ENCODE data around the gene UBE2F. TPM values are rescaled to one million over a fixed set of nuclear protein-coding genes. Genes with fewer than 3 reads are reported as not detected.

The UBE2F gene
- total and polyA plus RNA-seq, 2 of the 4 experiments (the other 2 are of a cell fraction), result 44.6 to 59.8 TPM

GRCh38 chr2:237946423-237946822 lies 20.4 kb upstream of the UBE2F start:
- DNase-seq (no peak), ATAC-seq (ENCODE audit: low read depth) (no peak)
- H3K27me3 ChIP-seq (ENCODE audit: control insufficient read depth, insufficient read depth, low read length), result no peaks in the 10 kb centered on the region
- H4K91ac ChIP-seq (ENCODE audit: insufficient read depth, low read depth, low read length), result no peak overlapping the region
- H3K4me3 ChIP-seq (ENCODE audit: insufficient read depth, low read depth, low read length), result no peak overlapping the region
- H2AK9ac ChIP-seq (replicated peaks; ENCODE audit: low read depth, low read length, poor library complexity), result no peak overlapping the region
- in situ Hi-C loops (cut with MboI; ENCODE audit: low sequenced_read_pairs) (no loop called here), intact Hi-C loops (cut with micrococcal nuclease) (no loop called here), dilution Hi-C loops (cut with HindIII; ENCODE audit: low sequenced_read_pairs, unreplicated experiment) (no loop called here)
- H2BK5ac ChIP-seq (ENCODE audit: low read depth, low read length, poor library complexity, severe bottlenecking), result no peak overlapping the region
- H3K79me1 ChIP-seq (ENCODE audit: low read depth in 1 of 2, low read length in 2 of 2), result no peaks in the 10 kb centered on the region
- H2AK5ac ChIP-seq (ENCODE audit: low read depth, low read length), result no peak overlapping the region
- no peak overlapping the region for H3K14ac ChIP-seq (replicated peaks; ENCODE audit: low read depth, low read length)
- H3K9me3 ChIP-seq (ENCODE audit: control insufficient read depth, insufficient read depth, low read length), result peaks cover 13% of the 10 kb centered on the region
- no TSS peak for BruUV-seq (replicated peaks)
- H3K23ac ChIP-seq (ENCODE audit: low read depth, low read length), result no peak overlapping the region
- peaks cover 7% of the 10 kb centered on the region; the same call in 1 of the 2 replicates for H3K9me1 ChIP-seq (ENCODE audit: insufficient read depth, low read length)
- H3K27ac ChIP-seq (ENCODE audit: insufficient read depth, low read length), result no peak overlapping the region
- no peak overlapping the region for H3K4me2 ChIP-seq (ENCODE audit: low read depth, low read length)
- H3K18ac ChIP-seq (ENCODE audit: low read depth, low read length), result no peak overlapping the region
- H3K36me3 ChIP-seq (ENCODE audit: control insufficient read depth, insufficient read depth, low read length), result no peaks in the 10 kb centered on the region
- H3K4ac ChIP-seq (ENCODE audit: low read depth, low read length), result no peak overlapping the region
- ChIA-PET CTCF (no interaction called here), POLR2A (ENCODE audit: unreplicated experiment) (no interaction called here)
- no peaks in the 10 kb centered on the region; the same call in 1 of the 2 replicates for H4K20me1 ChIP-seq (ENCODE audit: insufficient read depth, low read length)
- no peak overlapping the region for H2AFZ ChIP-seq (replicated peaks; ENCODE audit: low read length, poor library complexity)
- no peak overlapping the region for H3K9ac ChIP-seq (ENCODE audit: low read depth, low read length)
- peaks cover 1% of the 10 kb centered on the region; the same call in 1 of the 2 replicates for H3K4me1 ChIP-seq (ENCODE audit: control insufficient read depth, insufficient read depth, low read length)
- TF ChIP-seq RAD21 (IDR thresholded peaks at IDR 0.05; ENCODE audit: low read length) (no peak), MXI1 (IDR thresholded peaks at IDR 0.05; ENCODE audit: borderline replicate concordance, low read depth, low read length) (no peak), RCOR1 (IDR thresholded peaks at IDR 0.05; ENCODE audit: insufficient replicate concordance, low read length) (no peak), BHLHE40 (IDR thresholded peaks at IDR 0.05; ENCODE audit: low read depth, low read length) (no peak), CTCF (conservative IDR thresholded peaks at IDR 0.05; ENCODE audit: low read depth, low read length) (no peak), CEBPB (IDR thresholded peaks at IDR 0.05; ENCODE audit: low read depth, low read length) (no peak), SMC3 (IDR thresholded peaks at IDR 0.05; ENCODE audit: low read depth, low read length) (no peak), RFX5 (IDR thresholded peaks at IDR 0.05; ENCODE audit: low read depth, low read length) (no peak), MAFK (IDR thresholded peaks at IDR 0.05; ENCODE audit: low read depth, low read length) (no peak), CHD1 (IDR thresholded peaks at IDR 0.05; ENCODE audit: low read depth, low read length) (no peak), ELK1 (IDR thresholded peaks at IDR 0.05; ENCODE audit: borderline replicate concordance, low read depth, low read length) (no peak), USF2 (IDR thresholded peaks at IDR 0.05; ENCODE audit: low read depth, low read length) (no peak), MAZ (IDR thresholded peaks at IDR 0.05; ENCODE audit: borderline replicate concordance, low read depth, low read length) (no peak), NFE2L2 (IDR thresholded peaks at IDR 0.05; ENCODE audit: low read depth, low read length) (no peak), POLR2A (IDR thresholded peaks at IDR 0.05; ENCODE audit: low read depth, low read length) (no peak)
- no peak overlapping the region for H2BK20ac ChIP-seq (ENCODE audit: low read depth, low read length)
- no peak overlapping the region for H4K5ac ChIP-seq (ENCODE audit: low read depth, low read length)
- no peak overlapping the region for H3K56ac ChIP-seq (ENCODE audit: extremely low read depth, insufficient read depth, low read length)
- no peak overlapping the region for H4K8ac ChIP-seq (ENCODE audit: low read depth in 2 of 2, low read length in 2 of 2)
- 50% methylated on average over 1 of the region's 1 CpG; no CpG with 5 or more reads in 1 of the 2 experiments for WGBS, 2 experiments (ENCODE audit: extremely low coverage in 2 of 2, insufficient read length in 1 of 2)
- H2BK120ac ChIP-seq (ENCODE audit: low read depth, low read length), result no peak overlapping the region
- no peak overlapping the region for H2BK15ac ChIP-seq (ENCODE audit: low read depth, low read length)
